Left colon (tissue), 2 donors: Measurements from ENCODE around the gene MT1B. TPM values are rescaled to one million over a fixed set of nuclear protein-coding genes. Genes with fewer than 3 reads are reported as not detected.

Source experiments
- ATAC-seq: fragments of 200-7000 bp; cut with Tn5 transposase; one replicate; pipeline ENCODE4 v1.9.1; 2020; ENCODE audit warnings: mild to moderate bottlenecking, moderate library complexity
- DNase-seq, 2 donors: peaks; one replicate each; pipeline ENCODE4 v3.0.0-alpha.2; 2020
- intact Hi-C, 2 donors: fragments of 100-400 bp; cut with DNase I in 1 of 2; cut with micrococcal nuclease in 1 of 2; formaldehyde crosslinking; loops; one replicate each; pipeline versions ENCODE4 v1.11.2 to v1.14.0; 2022; cut with DNase I, micrococcal nuclease
- total RNA-seq, 2 donors: library from RNA; stranded (reverse); fragmentation: NEBNext Ultra II Directional; extraction: Animal tissue kit (Norgen Biotek cat#: 25700); gene quantifications; one replicate each; pipeline ENCODE4 v1.2.1, GENCODE V29; 2021
- donor health status: DM: no; HTN: no; CAD: no.
- donor health status: DM: yes; HTN: yes; CAD: no.

Gene MT1B
- total RNA-seq, 2 donors from 2014 or later, result not detected

DNA sequence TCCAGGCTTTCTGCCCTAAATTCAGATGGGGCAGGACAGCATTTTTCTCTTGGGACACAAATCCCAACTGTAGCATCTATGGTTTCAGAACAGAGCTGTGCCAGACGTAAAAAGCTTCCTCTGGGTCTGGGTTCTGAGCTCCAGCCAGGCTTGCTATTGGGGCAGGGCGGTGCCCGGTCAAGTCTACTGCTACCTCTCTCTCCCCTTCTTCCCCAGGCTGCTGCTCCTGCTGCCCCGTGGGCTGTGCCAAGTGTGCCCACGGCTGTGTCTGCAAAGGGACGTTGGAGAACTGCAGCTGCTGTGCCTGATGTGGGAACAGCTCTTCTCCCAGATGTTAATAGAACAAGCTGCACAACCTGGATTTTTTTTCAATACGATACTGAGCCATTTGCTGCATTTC lies 18.2 kb upstream of the MT1B start:
- intact Hi-C loops, result no loop called here
- ATAC-seq, result no peak
- DNase-seq, result no peak

DNA sequence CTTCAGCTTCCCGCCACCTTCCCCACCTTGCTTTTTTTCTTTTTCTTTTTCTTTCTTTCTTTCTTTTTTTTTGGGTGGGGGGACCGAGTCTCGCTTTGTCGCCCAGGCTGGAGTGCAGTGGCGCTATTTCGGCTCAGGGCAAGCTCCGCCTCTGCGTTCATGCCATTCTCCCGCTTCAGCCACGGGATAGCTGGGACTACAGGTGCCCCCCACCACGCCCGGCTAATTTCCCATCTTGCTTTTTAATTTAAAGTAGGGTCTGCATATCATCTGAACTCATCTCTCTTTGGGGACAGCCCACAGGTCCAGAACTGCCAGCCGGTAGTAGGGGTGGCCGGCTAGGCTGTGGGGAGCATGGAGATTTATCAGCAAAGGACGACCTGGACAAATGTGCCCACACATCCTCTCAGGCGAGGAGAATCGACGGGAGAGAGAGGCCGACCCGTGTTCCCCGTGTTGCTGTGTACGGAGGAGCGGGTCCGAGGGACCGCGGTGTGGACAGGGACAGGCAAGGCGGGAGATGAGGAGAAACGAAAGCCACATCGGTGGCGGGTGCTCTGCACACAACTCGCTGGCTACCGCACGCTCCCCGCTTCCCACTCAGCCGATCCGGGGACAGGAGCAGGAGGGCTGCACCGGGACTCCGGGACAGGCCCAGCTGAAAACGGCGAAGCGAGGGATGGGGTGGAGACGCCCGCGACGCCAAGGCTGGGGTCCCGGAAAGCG lies 16.8 kb upstream of the MT1B start:
- DNase-seq (no peak), ATAC-seq (no peak)
- intact Hi-C loops, result no loop called here

DNA sequence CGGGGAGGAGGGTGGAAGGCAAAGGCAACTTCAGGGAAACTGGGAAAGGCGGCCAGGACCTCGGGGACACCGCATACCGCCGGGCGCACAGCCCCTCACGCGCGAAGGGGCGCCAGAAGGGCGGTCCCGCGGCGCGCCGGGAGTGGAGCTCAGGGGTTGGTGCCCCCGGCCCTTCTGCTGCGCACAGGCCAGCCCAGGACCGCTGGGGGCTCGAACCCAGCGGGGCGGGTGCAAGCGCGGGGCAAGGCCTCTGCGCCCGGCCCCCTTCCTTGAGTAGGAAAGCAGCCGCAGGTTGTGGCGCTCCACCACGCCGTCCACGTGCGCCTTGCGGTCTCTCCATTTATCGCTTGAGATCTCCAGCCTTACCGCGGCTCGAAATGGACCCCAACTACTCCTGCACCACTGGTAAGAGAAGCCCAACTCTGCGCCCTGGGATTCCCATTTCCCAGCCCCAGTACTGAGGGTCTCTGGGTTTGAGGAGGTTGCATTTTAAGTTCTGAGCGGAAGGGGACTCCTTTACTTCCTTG lies 16.2 kb upstream of the MT1B start:
- no peak for ATAC-seq
- intact Hi-C loops, result no loop called here
- no peak for DNase-seq

DNA sequence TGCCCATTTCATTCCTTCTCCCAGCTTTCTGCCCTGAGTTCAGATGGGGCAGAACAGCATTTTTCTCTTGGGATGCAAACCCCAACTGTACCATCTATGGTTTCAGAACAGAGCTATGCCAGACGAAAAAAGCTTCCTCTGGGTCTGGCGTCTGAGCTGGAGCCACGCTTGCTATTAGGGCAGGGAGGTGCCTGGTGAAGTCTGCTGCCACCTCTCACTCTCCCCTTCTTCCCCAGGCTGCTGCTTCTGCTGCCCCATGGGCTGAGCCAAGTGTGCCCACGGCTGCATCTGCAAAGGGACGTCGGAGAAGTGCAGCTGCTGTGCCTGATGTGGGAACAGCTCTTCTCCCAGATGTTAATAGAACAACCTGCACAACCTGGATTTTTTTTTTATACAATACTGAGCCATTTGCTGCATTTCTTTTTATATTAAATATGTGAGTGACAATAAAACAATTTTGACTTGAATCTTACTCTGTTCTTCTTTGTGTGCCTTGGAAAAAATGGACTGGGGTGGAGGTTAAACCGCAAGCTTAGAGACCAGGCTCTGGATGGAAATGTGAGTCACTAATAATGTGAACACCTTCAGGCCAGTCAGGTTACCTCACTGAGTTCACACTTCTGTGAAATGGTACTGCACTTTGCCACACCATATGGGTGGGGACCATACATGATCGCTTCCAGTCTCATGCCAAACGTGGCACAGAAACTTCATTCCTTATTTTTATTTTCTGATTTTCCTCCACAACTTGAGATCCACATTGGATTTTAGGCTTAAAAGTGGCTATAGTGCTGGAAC lies 14.9 kb upstream of the MT1B start:
- no peak for DNase-seq
- no peak for ATAC-seq
- intact Hi-C loops, result no loop called here

DNA sequence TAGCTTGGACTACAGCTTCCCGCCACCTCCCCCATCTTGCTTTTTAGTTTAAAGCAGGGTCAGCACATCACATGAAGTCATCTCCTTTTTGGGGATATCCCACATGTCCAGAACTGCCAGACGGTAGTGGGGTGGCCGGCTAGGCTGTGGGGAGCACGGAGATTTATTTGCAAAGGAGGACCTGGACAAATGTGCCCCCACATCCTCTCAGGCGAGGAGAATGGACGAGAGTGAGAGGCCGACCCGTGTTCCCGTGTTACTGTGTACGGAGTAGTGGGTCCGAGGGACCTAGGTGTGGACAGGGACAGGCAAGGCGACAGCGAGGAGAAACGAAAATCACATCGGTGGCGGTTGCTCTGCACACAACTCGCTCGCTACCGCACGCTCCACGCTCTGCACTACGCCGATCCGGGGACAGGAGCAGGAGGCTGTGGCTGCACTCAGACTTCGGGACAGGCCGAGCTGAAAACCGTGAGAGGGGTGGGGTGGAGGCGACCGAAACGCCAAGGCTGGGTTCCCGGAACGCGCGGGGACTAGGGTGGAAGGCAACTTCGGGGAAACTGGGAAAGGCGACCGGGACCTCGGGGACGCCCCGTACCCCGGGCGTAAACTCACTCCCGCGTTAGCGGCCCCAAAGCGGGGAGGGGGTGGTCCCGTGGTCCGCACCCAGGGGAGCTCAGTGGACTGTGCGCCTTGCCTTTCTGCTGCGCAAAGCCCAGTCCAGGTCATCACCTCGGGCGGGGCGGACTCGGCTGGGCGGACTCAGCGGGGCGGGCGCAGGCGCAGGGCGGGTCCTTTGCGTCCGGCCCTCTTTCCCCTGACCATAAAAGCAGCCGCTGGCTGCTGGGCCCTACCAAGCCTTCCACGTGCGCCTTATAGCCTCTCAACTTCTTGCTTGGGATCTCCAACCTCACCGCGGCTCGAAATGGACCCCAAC lies 13.6 kb upstream of the MT1B start, which contains the start of gene MT1A:
TSS of gene MT1A (plus strand) at position 853 of the 937 bp plus-strand sequence. CDS start at position 926, 73 bp downstream.
- DNase-seq (peak; percentile 84 to 87), ATAC-seq (peak; percentile 87)
- intact Hi-C loops, result no loop called here

DNA sequence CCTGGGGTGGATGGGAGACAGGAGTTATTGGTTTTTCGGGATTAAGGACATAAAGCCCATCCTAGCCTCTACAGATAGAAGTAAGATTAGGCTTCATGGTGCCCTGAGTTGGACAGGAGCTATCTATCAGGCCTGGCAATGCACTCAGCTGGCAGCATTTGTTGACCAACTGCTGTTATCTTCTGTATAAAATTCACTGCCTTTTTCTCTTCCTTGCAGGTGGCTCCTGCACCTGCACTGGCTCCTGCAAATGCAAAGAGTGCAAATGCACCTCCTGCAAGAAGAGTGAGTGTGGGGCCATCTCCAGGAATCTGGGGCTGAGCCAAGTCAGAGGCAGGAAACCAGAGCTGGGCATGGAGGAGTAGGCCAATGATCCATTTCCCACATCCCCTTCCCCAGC lies 12.6 kb upstream of the MT1B start:
- intact Hi-C loops, result no loop called here
- ATAC-seq (peak; percentile 47), DNase-seq (no peak)

DNA sequence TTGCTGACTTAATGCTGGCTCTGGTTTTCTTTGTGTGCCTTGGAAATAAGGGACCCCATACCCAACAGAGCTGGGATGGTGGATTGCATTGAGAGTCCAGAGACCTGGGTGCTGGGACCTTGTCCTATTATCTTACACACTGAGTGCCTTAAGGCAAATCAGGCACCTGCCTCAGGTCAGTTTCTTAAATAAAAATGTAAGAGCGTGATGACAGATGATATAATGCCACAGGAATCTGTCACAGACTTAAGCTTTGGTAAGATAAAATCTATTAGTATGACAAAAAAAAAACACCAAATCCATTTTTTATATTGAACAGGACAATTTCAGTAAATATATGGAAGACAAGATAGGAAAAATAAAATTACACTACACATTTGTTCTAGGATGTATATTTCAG lies 11.6 kb upstream of the MT1B start:
- intact Hi-C loops, result no loop called here
- DNase-seq (no peak), ATAC-seq (no peak)

DNA sequence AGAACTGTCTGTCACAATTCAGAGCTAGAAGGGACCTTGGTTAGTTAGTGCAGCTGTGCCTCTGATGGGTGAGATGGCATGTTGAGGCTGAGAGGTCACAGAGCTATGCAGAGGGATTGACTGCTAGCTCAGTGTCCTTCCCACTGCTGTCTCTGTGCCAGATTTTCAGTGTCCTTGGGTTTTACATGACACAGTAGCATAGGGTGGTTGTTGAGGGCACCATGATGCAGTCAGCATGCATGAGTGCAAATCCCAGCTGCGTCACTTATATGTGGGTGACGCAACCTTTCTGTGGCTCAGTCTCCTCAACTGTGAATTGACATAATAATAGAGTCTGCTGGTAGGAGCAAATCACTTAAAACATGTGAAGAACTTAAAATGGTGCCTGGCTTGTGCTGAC lies 10.5 kb upstream of the MT1B start:
- no peak for DNase-seq
- intact Hi-C loops, result no loop called here
- ATAC-seq, result no peak

DNA sequence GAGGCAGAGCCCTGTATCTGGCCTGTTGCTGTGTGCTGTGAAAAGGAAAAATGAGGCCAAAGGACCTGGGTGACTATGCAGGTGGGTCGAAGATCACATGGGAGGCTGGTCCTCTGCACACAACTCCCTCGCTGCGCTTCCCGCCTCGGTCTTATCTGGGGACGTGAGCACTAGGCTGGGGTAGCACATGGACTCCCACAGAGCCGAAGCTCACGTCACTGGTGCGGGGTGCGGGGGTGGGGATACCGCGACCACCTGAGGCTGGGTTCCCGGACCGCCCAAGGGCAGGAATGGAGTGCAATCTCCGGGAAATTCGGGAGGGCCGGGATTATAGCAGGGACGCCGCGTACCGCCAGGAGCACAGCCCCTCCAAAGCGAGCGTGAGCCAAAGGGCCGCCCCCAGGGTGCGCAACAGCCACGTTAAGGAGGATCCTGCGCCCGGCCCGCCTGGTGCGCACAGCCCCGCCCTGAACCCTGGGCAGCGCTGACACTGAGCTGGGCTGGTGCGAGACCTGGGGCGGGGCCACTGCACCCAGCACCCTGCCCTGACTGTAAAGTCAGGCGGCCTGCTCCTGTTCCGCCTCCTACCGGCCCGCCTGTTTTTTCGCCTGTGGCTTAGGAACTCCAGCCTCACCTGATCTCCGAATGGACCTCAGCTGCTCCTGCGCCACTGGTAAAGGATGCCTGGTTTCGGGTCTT lies 8.5 kb upstream of the MT1B start:
- ATAC-seq (peak; percentile 88), DNase-seq (peak; percentile 90 to 91)
- intact Hi-C loops, result no loop called here

DNA sequence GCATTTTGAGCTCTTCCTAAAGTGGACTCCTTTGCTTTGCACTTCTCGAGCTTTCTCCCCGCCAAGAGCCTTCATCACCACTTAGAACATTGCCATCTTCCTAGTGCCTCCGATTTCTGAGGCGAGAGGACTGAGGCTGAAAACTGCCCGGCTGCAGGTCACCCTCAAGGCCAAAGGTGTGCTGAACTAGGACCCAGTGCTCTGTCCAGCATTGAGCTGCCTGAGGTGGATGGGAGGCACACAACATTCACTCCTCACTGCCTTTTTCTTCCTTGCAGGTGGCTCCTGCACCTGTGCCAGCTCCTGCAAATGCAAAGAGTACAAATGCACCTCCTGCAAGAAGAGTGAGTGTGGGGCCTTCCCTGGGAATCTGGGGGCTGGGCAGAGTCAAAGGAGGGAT lies 7.9 kb upstream of the MT1B start:
- DNase-seq, result no peak
- no peak for ATAC-seq
- intact Hi-C loops, result no loop called here

DNA sequence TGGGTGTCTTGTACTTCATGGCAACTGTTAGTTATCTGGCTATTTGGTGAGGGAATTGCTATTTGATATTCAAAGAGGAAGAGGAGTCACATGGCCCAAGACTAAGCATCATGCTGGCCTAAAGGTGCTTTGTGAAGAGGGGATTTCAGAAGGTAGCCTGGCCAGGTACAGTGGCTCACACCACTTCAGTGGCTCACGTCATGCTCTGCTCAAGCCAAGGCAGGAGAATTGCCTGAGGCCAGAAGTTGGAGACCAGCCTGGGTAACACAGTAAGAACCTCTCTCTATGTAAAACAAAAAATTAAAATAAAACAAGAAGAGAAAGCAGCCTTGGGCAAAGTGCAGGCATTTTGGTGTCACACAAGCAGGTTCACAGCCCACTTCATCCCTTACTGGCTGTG lies 6.4 kb upstream of the MT1B start:
- no peak for ATAC-seq
- DNase-seq, result no peak
- intact Hi-C loops, result no loop called here

DNA sequence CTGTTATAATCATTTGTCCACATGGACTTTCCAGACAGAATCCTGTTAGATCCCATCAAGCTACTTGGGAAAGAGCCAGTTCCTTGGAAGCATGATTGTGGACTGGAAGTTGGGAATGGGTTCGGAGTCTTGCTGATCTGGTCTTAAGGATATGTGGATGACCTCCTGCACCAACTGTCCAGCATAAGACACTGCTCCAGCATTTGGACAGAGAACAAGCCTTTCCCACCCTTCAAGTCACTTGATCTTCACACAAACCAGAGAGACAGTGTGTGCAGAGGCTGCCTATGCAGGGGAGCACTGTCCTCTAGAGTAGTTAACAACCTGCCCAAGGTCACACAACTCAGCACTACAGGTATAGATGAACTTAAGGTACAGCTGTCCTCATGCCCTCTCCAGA lies 5.8 kb upstream of the MT1B start:
- DNase-seq (no peak), ATAC-seq (no peak)
- intact Hi-C loops, result no loop called here

DNA sequence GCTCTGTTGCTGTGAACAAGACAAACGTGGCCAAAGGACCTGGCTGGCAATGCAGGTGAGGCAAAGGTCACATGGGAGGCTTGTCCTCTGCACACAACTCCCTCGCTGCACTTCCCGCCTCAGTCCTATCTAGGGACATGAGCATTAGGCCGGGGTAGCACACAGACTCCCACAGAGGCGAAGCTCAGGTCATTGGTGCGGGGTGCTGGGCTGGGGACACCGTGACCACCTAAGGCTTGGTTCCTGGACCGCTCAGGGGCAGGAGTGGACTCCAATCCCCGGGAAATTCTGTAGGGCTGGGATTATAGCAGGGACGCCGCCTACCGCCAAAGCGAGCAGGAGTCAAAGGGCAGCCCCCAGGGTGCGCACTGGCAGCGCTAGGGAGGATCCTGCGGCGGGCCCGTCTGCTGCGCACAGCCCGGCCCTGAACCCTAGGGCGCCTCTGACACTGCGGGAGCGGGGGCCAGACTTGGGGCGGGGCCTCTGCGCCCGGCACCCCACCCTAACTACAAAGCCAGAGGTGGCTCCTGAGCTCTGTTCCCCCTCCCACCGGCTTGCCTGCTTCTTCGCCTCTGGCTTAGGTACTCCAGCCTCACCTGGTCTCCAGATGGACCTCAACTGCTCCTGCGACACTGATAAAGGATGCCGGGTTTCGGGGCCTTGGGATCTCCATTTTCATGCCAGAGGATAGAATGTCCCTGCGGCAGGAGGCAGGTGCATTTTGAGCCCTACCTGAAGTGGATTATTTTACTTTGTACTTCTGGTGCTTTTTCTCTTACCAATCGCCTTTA lies 3.9 kb upstream of the MT1B start:
- intact Hi-C loops, result no loop called here
- ATAC-seq, result peak; percentile 68

DNA sequence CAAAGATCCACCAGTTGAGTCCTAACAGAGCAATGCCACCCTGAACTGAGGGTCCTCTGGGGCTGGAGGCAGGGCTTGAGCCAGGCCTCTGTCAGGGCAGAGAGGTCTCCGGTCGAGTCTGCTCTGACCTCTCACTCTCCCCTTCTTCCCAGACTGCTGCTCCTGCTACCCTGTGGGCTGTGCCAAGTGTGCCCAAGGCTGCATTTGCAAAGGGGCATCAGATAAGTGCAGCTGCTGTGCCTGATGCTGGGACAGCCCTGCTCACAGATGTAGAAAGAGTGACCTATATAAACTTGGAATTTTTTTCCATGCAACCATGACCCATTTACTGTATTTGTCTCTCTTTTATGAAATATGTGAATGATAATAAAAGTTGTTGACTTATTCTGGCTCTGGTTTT lies 2.4 kb upstream of the MT1B start:
- DNase-seq (no peak), ATAC-seq (no peak)
- intact Hi-C loops, result no loop called here

More for the DNA sequence above, 3.9 kb upstream of the MT1B start:
- DNase-seq, result peak in 1 of 2 donors; percentile 74

DNA sequence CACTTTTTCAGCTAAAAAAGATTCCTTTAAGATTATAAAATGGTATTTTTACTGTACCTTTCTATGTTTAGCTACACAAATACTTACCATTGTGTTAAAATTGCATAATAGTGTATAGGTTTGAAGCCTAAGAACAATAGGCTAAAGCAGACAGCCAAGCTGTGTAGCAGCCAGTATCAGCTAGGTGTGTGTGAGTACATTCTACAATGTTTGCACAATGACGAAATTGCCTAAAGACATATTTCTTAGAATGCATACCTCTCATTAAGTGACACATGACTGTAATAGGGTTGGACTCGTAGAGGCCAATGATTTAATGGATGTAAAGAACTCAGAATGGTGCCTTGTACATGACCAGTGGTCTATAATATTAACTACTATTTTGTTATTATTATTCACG lies 1.9 kb upstream of the MT1B start:
- DNase-seq, result no peak
- ATAC-seq, result peak; percentile 65
- intact Hi-C loops, result no loop called here

DNA sequence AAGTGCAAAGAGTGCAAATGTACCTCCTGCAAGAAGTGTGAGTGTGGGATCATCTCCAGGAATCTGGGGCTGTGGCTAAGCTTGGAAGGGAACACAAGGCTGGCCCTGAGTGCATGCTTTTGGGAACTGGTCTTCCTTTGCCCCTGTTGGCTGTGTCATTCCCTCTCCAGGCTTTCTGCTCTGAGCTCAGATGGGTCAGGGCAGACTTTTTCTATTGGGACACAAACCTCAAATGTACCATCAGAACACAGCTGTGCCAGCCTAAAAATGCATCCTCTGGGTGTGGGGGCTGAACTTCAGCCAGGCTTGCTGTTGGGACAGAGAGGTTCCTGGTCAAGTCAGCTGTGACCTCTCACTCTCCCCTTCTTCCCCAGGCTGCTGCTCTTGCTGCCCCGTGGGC lies 914 bp downstream of the MT1B start:
- ATAC-seq (no peak), DNase-seq (no peak)
- intact Hi-C loops, result no loop called here

DNA sequence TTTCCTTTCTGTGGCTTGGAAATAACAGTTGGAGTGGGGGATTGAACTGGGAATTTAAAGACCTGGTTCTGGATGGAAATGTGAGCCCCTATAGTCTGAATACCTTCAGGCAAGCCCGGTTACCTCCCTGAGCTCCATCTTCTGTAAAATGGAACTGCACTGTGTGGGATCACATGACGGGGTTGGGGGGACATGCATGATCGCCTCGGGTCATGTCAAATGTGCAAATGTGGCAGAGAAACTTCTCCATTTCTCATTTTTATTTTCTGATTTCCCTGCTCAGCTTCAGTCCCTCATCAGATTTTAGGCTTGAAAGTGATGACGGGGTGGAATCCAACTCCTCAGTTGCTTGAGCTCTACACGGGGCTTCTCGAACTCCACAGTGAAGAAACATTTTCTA lies 1.5 kb downstream of the MT1B start:
- ATAC-seq (no peak), DNase-seq (no peak)
- intact Hi-C loops, result no loop called here
